Stimulated activated memory B cell treated with anti-CD40 and anti-IgM and Interleukin-4, amounts not matched to agents 10 μg/mL and 1 μg/mL and 100 μg/mL, for 72 hours (primary cell): ENCODE measurements around the gene CFL1.
"Not testable (repeated sequence)": the region's sequence is repeated elsewhere in the genome, so short reads cannot be mapped to it uniquely, and the experiment has no call there.

Source experiments
- ATAC-seq: fragments of 150-1000 bp; cut with Tn5 transposase; 2 replicates; pipeline ENCODE4 v1.10.0; 2021
- H3K27ac Mint-ChIP-seq: one replicate; pipeline ENCODE4 v1.8.0; 2022; ENCODE audit warnings: mild to moderate bottlenecking, mixed read lengths
- H3K27me3 Mint-ChIP-seq: one replicate; pipeline ENCODE4 v1.8.0; 2022; ENCODE audit warnings: mixed read lengths
- H3K36me3 Mint-ChIP-seq: one replicate; pipeline ENCODE4 v1.8.0; 2022; ENCODE audit warnings: mixed read lengths
- H3K4me1 Mint-ChIP-seq: one replicate; pipeline ENCODE4 v1.8.0; 2022; ENCODE audit warnings: mixed read lengths
- H3K4me3 Mint-ChIP-seq: one replicate; pipeline ENCODE4 v1.8.0; 2022; ENCODE audit warnings: mild to moderate bottlenecking, moderate library complexity, mixed read lengths
- H3K9me3 Mint-ChIP-seq: one replicate; pipeline ENCODE4 v1.8.0; 2022; ENCODE audit warnings: mixed read lengths

Gene CFL1

DNA sequence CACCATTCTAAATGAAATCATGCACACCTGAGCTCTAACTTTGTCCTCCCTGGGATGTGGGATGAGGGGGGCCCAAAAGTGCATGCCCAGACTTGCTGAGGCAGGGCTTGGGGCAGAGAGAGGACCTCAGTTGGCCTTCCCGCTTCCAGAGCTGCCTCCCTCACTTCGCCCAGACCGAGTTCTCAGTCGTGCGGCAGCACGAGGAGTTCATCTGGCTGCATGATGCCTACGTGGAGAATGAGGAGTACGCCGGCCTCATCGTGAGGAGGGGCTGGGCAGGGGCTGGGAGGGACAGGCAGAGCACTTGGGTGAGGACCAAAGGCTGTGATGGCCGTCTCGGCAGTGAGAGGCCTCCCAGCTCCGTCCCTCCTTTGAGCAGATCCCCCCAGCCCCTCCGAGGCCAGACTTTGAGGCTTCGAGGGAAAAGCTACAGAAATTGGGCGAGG, 8.2 kb downstream of the CFL1 start:
- no peak for ATAC-seq
- Mint-ChIP-seq H3K4me1 (peaks cover 17% of the 10 kb centered on the region), H3K27ac (no peak overlapping the region), H3K36me3 (peaks cover 43% of the 10 kb centered on the region), H3K9me3 (no peaks in the 10 kb centered on the region), H3K27me3 (no peaks in the 10 kb centered on the region), H3K4me3 (no peak overlapping the region)

DNA sequence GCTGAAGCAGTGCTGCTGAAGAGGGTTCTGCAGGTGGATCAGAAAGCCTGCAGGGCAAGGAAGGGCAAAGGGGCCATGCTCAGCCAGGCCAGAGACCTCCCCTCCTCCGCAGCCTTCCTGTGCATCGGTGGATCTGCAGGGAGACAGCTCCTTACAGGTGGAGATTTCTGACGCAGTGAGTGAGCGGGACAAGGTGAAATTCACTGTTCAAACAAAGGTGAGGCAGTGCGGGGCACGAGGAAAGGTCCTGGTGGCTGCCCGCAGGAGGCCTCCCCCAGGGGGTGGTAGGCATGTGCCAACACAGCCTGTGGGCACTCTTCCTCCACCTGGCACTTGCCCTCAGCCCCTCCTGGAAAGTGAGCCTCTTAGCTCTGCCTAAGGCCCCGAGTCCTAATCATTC, 8.6 kb downstream of the CFL1 start:
- no peak for ATAC-seq
- H3K4me1 Mint-ChIP-seq: peaks cover 13% of the 10 kb centered on the region
- H3K27ac Mint-ChIP-seq: no peak overlapping the region
- H3K27me3 Mint-ChIP-seq: no peaks in the 10 kb centered on the region
- no peaks in the 10 kb centered on the region for H3K9me3 Mint-ChIP-seq
- no peak overlapping the region for H3K4me3 Mint-ChIP-seq
- H3K36me3 Mint-ChIP-seq: peaks cover 38% of the 10 kb centered on the region

DNA sequence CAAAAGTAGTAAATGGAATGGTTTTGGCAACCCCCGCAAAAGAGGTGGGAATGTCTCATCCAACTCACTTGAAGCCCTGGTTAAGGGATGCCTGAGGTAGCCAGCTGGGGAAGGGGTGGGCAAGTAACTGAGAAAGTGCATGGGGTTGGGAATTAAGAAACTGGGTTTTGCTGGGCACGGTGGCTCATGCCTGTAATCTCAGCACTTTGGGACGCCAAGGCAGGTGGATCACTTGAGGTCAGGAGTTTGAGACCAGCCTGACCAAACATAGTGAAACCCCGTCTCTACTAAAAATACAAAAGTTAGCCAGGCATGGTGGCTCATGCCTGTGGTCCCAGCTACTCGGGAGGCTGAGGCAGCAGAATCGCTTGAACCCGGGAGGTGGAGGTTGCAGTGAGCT, 9.3 kb downstream of the CFL1 start:
- H3K27ac Mint-ChIP-seq, ATAC-seq, H3K4me1 Mint-ChIP-seq, H3K9me3 Mint-ChIP-seq, H3K4me3 Mint-ChIP-seq, H3K27me3 Mint-ChIP-seq: not testable (repeated sequence)
- H3K36me3 Mint-ChIP-seq: peaks cover 32% of the 10 kb centered on the region

DNA sequence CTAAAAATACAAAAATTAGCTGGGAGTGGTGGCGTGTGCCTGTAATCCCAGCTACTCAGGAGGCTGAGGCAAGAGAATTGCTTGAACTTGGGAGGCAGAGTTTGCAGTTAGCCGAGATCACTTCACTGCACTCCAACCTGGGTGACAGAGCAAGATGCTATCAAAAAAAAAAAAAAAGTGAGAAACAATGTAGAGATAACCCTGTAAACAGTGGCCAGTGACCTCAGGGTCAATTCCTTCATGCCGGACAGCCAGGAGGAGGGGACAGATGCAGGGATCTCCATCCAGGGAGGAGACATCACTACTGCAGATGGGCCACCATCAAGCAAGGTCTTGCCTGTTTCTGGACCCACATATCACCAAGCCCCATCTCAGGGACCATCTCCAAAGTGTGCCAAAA, 10.2 kb downstream of the CFL1 start:
- Mint-ChIP-seq H3K4me3 (no peak overlapping the region), H3K4me1 (no peaks in the 10 kb centered on the region), H3K27ac (no peak overlapping the region), H3K36me3 (peaks cover 22% of the 10 kb centered on the region), H3K27me3 (no peaks in the 10 kb centered on the region), H3K9me3 (no peaks in the 10 kb centered on the region)
- no peak for ATAC-seq

DNA sequence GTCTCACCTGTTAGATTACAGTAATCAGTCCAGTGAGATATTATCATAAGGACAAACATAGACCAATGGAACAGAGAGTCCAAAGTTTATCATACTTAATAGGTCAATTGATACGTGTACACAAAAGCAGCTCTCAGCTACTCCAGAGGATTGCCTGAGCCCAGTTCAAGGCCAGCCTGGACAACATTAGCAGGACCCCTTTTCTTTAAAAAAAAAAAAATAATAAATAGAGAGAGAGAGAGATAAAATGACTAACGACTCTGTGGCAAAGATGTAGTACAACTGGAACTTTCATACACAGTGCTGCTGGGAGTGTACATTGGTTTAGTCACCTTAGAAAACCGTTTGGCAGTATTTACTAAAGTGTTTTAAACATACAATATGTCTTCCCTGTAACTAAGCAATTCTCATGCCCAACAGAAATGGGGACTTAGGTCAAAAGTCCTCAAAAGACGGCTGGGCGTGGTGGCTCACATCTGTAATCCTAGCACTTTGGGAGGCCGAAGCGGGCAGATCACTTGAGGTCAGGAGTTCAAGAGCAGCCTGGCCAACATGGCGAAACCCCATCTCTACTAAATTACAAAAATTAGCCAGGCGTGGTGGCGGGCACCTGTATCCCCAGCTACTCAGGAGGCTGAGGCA, 13.6 kb downstream of the CFL1 start:
- no peak overlapping the region for H3K27ac Mint-ChIP-seq
- H3K4me1 Mint-ChIP-seq: no peaks in the 10 kb centered on the region
- H3K9me3 Mint-ChIP-seq: no peaks in the 10 kb centered on the region
- H3K4me3 Mint-ChIP-seq: no peak overlapping the region
- H3K27me3 Mint-ChIP-seq: no peaks in the 10 kb centered on the region
- no peaks in the 10 kb centered on the region for H3K36me3 Mint-ChIP-seq
- ATAC-seq: no peak

DNA sequence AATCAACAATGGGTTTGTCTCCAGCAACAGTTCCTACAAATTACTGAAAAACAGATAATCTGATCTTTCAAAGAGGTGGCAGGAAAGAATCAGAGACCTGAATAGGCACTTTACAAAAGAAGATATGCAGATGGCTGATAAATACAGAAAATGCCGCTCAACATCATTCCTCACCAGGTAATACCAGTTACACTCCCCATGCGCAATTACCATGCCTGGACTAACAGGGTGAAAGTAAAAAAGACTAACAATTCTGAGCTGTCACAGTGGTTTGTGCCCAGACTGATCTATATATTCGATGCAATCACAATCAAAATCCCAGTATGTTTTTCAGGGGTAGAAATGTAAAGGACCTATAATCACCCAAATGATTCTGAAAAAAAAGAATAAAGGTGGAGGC, 14.2 kb downstream of the CFL1 start:
- Mint-ChIP-seq H3K4me1 (no peaks in the 10 kb centered on the region), H3K27me3 (no peaks in the 10 kb centered on the region), H3K4me3 (no peak overlapping the region), H3K27ac (no peak overlapping the region), H3K9me3 (no peaks in the 10 kb centered on the region), H3K36me3 (no peaks in the 10 kb centered on the region)
- no peak for ATAC-seq

DNA sequence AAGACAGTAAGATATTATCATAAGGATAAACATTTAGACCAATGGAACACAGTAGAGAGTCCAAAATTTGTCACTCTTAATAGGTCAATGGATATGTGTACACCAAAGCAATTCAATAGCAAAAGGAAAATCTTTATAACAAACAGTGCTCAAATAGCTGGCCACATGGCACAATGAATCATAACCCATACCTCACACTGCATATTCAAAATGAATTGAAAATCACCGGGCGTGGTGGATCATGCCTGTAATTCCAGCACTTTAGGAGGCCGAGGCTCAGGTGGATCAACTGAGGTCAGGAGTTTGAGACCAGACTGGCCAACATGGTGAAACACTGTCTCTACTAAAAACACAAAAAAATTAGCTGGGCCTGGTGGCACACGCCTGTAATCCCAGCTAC, 15.8 kb downstream of the CFL1 start:
- no peaks in the 10 kb centered on the region for H3K36me3 Mint-ChIP-seq
- no peaks in the 10 kb centered on the region for H3K9me3 Mint-ChIP-seq
- H3K27me3 Mint-ChIP-seq: no peaks in the 10 kb centered on the region
- ATAC-seq: no peak
- H3K4me3 Mint-ChIP-seq: no peak overlapping the region
- no peaks in the 10 kb centered on the region for H3K4me1 Mint-ChIP-seq
- H3K27ac Mint-ChIP-seq: no peak overlapping the region

DNA sequence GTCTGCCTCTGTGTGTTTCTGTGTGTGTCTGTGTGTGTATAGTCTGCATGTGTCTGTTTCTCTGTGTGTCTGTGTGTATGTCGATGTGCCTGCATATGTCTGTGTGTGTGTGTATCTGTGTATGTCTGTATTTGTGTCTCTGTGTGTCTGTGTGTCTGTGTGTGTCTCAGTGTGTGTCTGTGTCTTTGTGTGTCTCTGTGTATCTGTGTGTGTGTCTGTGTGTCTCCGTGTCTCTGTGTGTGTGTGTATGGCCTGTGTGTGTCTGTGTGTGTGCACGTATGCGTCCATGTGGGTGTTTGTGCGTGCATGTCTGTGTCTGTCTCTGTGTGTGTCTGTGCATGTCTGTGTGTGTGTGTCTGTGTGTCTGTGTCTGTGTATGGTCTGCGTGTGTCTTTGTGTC, 23.8 kb downstream of the CFL1 start:
- Mint-ChIP-seq H3K27me3 (peaks cover 7% of the 10 kb centered on the region), H3K36me3 (no peaks in the 10 kb centered on the region), H3K27ac (no peak overlapping the region), H3K4me1 (peaks cover 20% of the 10 kb centered on the region), H3K4me3 (no peak overlapping the region), H3K9me3 (peaks cover 4% of the 10 kb centered on the region)
- no peak for ATAC-seq

DNA sequence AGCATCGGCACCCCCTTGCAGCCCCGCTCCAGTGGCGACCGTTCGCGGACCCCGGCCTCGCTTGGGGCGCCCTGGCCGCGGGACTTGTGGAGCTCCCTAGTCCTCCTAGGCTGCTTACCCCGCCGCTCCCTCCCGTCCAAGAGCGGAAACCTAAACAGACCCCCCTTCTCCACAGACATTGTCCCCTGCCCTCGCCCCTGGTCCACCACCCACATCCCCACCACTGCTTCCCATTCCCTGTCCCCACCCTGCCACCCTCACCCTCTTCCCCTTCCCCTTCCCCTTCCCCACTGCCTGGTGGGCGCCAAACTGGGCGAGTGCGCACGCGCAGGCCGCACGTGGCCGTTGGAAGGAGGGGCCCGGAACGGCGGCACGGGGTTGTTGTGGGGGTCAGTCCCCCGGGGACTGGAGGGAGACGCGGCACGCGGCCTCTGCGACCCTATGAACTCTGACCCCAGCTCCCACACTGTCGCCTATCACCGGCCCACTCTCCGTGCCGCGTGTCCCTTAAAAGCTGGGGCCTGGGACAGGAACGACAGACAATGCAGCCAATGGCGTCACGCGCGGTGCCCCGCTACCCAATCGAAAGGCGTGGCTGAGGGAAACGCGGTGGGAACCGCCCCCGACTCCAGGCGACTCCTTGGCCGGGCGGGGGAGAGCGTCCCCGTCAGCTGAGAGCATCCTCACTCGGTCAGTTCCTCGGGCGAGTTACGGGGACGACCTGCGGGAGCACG, 24.5 kb downstream of the CFL1 start, which contains the start of gene SNX32:
Gene SNX32 (plus strand): TSS at position 667 of the 734 bp plus-strand sequence. CDS start 103 bp downstream, outside the sequence.
- H3K27ac Mint-ChIP-seq: no peak within 1 kb of the TSS
- peaks cover 7% of the 10 kb centered on the region for H3K27me3 Mint-ChIP-seq
- H3K9me3 Mint-ChIP-seq: peaks cover 4% of the 10 kb centered on the region
- no peak within 1 kb of the TSS for H3K4me3 Mint-ChIP-seq
- H3K4me1 Mint-ChIP-seq: peaks cover 20% of the 10 kb centered on the region
- no peaks in the 10 kb centered on the region for H3K36me3 Mint-ChIP-seq
- ATAC-seq: peak; percentile 99

DNA sequence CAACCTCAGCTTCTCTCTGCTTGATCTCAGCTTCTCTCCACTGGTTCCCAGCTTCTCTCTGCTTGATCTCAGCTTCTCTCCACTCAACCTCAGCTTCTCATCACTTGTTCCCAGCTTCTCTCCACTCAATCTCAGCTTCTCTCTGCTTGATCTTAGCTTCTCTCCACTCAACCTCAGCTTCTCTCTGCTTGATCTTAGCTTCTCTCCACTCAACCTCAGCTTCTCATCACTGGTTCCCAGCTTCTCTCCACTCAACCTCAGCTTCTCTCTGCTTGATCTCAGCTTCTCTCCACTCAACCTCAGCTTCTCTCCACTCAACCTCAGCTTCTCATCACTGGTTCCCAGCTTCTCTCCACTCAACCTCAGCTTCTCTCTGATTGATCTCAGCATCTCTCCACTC, 25.7 kb downstream of the CFL1 start:
- H3K36me3 Mint-ChIP-seq, H3K4me3 Mint-ChIP-seq, H3K27me3 Mint-ChIP-seq, H3K9me3 Mint-ChIP-seq, ATAC-seq, H3K27ac Mint-ChIP-seq: not testable (repeated sequence)
- peaks cover 20% of the 10 kb centered on the region for H3K4me1 Mint-ChIP-seq

DNA sequence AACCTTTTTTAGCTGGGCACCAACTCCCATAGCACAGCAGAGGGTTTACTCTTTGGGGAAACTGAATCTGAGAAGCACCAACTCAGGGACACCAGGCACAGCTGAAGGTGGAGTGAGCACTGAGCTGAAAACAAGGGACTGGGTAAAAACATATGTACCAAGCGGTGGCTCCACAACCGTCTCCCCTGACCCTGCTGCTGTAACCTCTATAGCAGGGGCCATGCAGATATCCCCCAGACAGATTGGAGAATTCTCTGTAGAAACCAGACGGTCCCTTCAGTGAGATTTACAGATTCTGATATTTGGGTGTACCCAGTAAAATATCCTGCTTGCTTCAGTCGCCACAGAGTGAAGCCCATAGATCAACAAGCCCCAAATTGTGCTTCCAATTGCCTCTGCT, 28.5 kb downstream of the CFL1 start:
- peaks cover 20% of the 10 kb centered on the region for H3K4me1 Mint-ChIP-seq
- peaks cover 4% of the 10 kb centered on the region for H3K9me3 Mint-ChIP-seq
- no peaks in the 10 kb centered on the region for H3K36me3 Mint-ChIP-seq
- no peak for ATAC-seq
- H3K4me3 Mint-ChIP-seq: no peak overlapping the region
- H3K27me3 Mint-ChIP-seq: peaks cover 7% of the 10 kb centered on the region
- no peak overlapping the region for H3K27ac Mint-ChIP-seq

DNA sequence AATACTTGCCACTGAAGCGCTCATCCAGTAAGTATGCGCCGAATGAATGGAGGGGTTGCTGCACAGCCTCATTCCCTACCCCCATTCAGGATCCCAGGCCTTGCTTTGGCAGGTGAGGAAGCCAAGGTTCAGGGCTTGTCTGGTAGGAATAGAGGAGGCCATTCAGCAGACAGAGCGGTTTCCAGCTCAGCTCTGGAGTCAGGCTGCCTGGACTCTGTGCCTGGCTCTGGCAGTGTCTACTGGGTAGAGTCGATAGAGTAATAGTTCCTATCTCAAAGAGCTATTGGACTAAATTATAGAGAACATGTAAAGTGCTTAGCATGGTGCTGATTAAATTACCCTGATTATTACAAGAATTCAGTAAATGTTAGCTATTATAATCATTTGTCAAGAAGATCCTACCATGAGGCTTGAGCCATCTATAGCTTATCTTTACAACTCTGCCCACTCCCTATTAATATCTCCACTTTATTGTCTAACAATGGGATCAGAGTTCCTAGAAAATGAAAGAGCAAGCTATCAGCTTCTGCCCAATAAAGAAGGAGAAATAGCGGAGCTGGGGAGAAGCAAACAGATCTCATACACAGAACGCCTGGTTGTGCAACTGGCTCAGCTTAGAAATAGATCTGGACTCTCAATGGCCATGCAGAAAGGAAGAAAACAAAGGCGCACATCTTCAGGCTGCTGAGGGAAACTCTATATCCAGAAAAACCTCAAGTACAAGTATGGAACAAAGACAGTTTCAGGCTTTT, 30.8 kb downstream of the CFL1 start:
- H3K27ac Mint-ChIP-seq: no peak overlapping the region
- peaks cover 9% of the 10 kb centered on the region for H3K4me1 Mint-ChIP-seq
- no peak for ATAC-seq
- no peaks in the 10 kb centered on the region for H3K9me3 Mint-ChIP-seq
- H3K36me3 Mint-ChIP-seq: no peaks in the 10 kb centered on the region
- H3K27me3 Mint-ChIP-seq: no peaks in the 10 kb centered on the region
- no peak overlapping the region for H3K4me3 Mint-ChIP-seq

DNA sequence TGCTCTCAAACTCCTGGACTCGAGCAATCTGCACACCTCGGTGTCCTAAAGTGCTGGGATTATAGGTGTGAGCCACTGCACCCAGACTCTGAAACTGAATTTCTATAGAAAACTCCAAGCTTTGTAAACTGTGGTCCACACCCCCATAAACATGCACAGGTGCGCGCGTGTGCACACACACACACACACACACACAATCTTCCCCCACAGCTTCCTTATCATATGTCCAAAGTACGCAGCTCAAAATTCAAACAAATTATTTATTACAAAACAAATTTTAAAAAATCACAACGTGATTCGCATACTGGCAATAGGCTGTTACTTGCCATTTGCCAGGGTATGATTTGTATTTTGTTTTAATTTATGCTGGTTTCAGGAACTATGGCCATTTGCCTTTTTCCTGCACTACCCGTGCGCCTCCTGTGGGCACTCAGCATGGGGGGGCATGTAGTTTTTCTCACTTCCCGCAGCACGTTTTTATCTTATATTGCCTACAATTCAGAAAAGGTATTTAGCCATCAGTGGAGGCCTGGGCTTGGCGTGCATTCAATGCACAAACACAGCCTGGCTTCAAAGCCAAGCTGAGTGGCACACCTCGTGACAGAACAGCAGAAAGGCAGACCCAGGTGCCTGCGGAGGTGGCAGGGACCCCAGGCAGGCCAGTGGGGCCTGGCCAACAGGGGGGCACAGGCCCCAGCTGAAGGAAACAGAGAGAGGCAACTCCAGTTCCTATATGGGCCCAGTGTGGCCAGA, 35.0 kb downstream of the CFL1 start:
- Mint-ChIP-seq H3K27ac (no peak overlapping the region), H3K4me3 (no peak overlapping the region), H3K9me3 (no peaks in the 10 kb centered on the region), H3K4me1 (no peaks in the 10 kb centered on the region), H3K36me3 (no peaks in the 10 kb centered on the region), H3K27me3 (no peaks in the 10 kb centered on the region)
- no peak for ATAC-seq

DNA sequence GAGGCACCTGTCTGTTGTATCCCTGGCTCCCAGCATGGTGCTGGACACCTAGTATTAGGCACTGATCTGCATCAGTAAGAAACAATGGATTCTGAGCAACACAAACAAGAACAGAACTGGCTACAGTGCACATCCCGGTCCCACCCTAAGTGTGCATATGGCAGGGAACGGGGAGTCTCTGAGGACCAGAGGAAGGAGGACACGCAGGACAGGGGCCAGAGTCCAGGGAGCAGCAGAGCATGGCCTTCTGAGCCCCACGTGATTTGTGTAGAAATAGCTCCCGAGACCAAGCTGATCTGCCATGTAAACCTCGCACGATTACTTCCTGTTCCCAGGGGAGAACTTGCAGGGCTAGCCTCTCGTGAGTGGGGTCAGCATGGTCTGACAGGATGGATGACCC, 36.9 kb downstream of the CFL1 start:
- Mint-ChIP-seq H3K36me3 (no peaks in the 10 kb centered on the region), H3K4me3 (no peak overlapping the region), H3K4me1 (peaks cover 14% of the 10 kb centered on the region), H3K27me3 (no peaks in the 10 kb centered on the region), H3K27ac (no peak overlapping the region), H3K9me3 (no peaks in the 10 kb centered on the region)
- ATAC-seq: no peak
